Smooth muscle cell (in vitro differentiated cells): Measurements from ENCODE around the gene OR9Q2. TPM values are rescaled to one million over a fixed set of nuclear protein-coding genes. Genes with fewer than 3 reads are reported as not detected.

ENCODE experiments used
- DNase-seq: peaks from one replicate; lab custom pipeline; 2025; ENCODE audit not compliant: unreplicated experiment; lab: John Stamatoyannopoulos, UW
- H2AFZ ChIP-seq: fragments of 200-600 bp; sonication (generic); 2 replicates; pipeline ENCODE4 v1.6.0; 2016; ENCODE audit warnings: antibody characterized with exemption, low read depth, mild to moderate bottlenecking
- H3F3A ChIP-seq: fragments of 200-600 bp; sonication (generic); 2 replicates; pipeline ENCODE4 v1.6.0; 2017; ENCODE audit warnings: antibody characterized with exemption, low read depth
- H3K27ac ChIP-seq: fragments of 200-600 bp; sonication (generic); 2 replicates; pipeline ENCODE4 v1.5.1; 2016; ENCODE audit warnings: low read depth, mild to moderate bottlenecking
- H3K27me3 ChIP-seq: fragments of 200-600 bp; sonication (generic); 2 replicates; pipeline ENCODE4 v1.6.1; 2016; ENCODE audit warnings: low read depth, mild to moderate bottlenecking
- H3K36me3 ChIP-seq: fragments of 200-600 bp; sonication (generic); 2 replicates; pipeline ENCODE4 v1.5.1; 2016; ENCODE audit warnings: low read depth
- H3K4me1 ChIP-seq: fragments of 200-600 bp; sonication (generic); 2 replicates; pipeline ENCODE4 v1.5.1; 2016; ENCODE audit warnings: low read depth
- H3K4me2 ChIP-seq: fragments of 200-600 bp; sonication (generic); 2 replicates; pipeline ENCODE4 v1.6.0; 2016; ENCODE audit warnings: mild to moderate bottlenecking
- H3K4me3 ChIP-seq: fragments of 200-600 bp; sonication (generic); 2 replicates; pipeline ENCODE4 v1.5.1; 2016; ENCODE audit warnings: mild to moderate bottlenecking
- H3K79me2 ChIP-seq: fragments of 200-600 bp; sonication (generic); 2 replicates; pipeline ENCODE4 v1.6.0; 2016; ENCODE audit warnings: low read depth, mild to moderate bottlenecking
- H3K9ac ChIP-seq: fragments of 200-600 bp; sonication (generic); 2 replicates; pipeline ENCODE4 v1.6.0; 2016; ENCODE audit warnings: low read depth
- H3K9me3 ChIP-seq: fragments of 200-600 bp; sonication (generic); replicated peaks from 2 replicates; pipeline ENCODE4 v1.5.1; 2016; ENCODE audit warnings: low read depth
- H4K20me1 ChIP-seq: fragments of 200-600 bp; sonication (generic); 2 replicates; pipeline ENCODE4 v1.6.0; 2016; ENCODE audit warnings: low read depth
- WGBS: methylation state at CpG from one replicate; pipeline ENCODE4 v1.1.7; 2016; ENCODE audit warnings: low lambda C conversion rate; 5-methylcytosine and 5-hydroxymethylcytosine counted together
- polyA plus RNA-seq: library from polyadenylated mRNA; unstranded; fragments of >200 nt; fragmentation: Nextera tagmentation; extraction: Ambion mirVana; gene quantifications from 2 replicates; pipeline ENCODE4 v1.2.1, GENCODE V29; 2016
- total RNA-seq: library from RNA; depleted of rRNA; stranded (reverse); fragments of >200 nt; gene quantifications from 2 replicates; pipeline ENCODE4 v1.2.3, GENCODE V29; 2014
- TF ChIP-seq, protein P1 (sequence below): fragments of 200-600 bp; sonication (generic); IDR thresholded peaks from 2 replicates; pipeline ENCODE4 v1.5.1; 2017; ENCODE audit warnings: borderline replicate concordance, mild to moderate bottlenecking, antibody characterized with exemption; ENCODE audit not compliant: insufficient read depth, poor library complexity, severe bottlenecking

The OR9Q2 gene
- total and polyA plus RNA-seq, 2 experiments from 2014 or later: not detected

DNA sequence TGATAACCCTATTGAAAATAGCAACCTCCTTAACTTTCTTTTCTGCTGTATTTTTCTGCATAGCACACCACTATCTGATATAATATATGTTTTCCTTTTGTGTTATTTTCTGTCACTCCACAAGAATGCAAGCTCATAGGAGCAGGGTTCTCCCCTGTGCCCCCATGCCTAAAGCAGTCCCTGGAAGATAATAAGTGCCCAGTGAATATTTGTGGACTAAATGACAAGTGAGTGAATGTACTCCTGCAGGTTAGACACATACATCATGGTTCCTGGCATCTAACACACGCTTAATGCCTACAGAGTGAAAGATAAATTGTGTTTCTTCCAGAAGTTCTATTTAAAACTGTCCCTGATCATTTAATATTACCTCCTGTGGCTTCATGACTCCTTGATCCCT, 23.9 kb upstream of the OR9Q2 start:
- H3K27ac ChIP-seq: no peak overlapping the region
- H3K4me3 ChIP-seq: no peak overlapping the region
- no peak overlapping the region for H3K4me2 ChIP-seq
- DNase-seq: no peak
- no peaks in the 10 kb centered on the region for H4K20me1 ChIP-seq
- no peaks in the 10 kb centered on the region for H3K27me3 ChIP-seq
- no peaks in the 10 kb centered on the region for H3K4me1 ChIP-seq
- H3F3A ChIP-seq: no peaks in the 10 kb centered on the region
- H3K79me2 ChIP-seq: no peaks in the 10 kb centered on the region
- 91% methylated on average over 1 of the region's 1 CpG for WGBS
- no peak overlapping the region for H2AFZ ChIP-seq
- no peaks in the 10 kb centered on the region for H3K9me3 ChIP-seq
- H3K9ac ChIP-seq: no peak overlapping the region
- TF ChIP-seq, protein P1, sequence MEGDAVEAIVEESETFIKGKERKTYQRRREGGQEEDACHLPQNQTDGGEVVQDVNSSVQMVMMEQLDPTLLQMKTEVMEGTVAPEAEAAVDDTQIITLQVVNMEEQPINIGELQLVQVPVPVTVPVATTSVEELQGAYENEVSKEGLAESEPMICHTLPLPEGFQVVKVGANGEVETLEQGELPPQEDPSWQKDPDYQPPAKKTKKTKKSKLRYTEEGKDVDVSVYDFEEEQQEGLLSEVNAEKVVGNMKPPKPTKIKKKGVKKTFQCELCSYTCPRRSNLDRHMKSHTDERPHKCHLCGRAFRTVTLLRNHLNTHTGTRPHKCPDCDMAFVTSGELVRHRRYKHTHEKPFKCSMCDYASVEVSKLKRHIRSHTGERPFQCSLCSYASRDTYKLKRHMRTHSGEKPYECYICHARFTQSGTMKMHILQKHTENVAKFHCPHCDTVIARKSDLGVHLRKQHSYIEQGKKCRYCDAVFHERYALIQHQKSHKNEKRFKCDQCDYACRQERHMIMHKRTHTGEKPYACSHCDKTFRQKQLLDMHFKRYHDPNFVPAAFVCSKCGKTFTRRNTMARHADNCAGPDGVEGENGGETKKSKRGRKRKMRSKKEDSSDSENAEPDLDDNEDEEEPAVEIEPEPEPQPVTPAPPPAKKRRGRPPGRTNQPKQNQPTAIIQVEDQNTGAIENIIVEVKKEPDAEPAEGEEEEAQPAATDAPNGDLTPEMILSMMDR: no peak
- H3K36me3 ChIP-seq: no peaks in the 10 kb centered on the region

- Histone ChIP-seq H4K20me1 (no peaks in the 10 kb centered on the region), H3K4me3 (no peak overlapping the region), H3F3A (no peaks in the 10 kb centered on the region), H3K9me3 (no peaks in the 10 kb centered on the region), H3K79me2 (no peaks in the 10 kb centered on the region), H3K4me2 (no peak overlapping the region), H3K27me3 (no peaks in the 10 kb centered on the region), H3K4me1 (no peaks in the 10 kb centered on the region), H3K36me3 (no peaks in the 10 kb centered on the region), H3K27ac (no peak overlapping the region), H3K9ac (no peak overlapping the region), H2AFZ (no peak overlapping the region)
- WGBS: 85% methylated on average over 7 of the region's 7 CpGs
- no peak for DNase-seq
- TF ChIP-seq, protein P1: no peak
These were observed 23.3 kb upstream of the OR9Q2 start for GRCh38 chr11:58165504-58166106.

DNA sequence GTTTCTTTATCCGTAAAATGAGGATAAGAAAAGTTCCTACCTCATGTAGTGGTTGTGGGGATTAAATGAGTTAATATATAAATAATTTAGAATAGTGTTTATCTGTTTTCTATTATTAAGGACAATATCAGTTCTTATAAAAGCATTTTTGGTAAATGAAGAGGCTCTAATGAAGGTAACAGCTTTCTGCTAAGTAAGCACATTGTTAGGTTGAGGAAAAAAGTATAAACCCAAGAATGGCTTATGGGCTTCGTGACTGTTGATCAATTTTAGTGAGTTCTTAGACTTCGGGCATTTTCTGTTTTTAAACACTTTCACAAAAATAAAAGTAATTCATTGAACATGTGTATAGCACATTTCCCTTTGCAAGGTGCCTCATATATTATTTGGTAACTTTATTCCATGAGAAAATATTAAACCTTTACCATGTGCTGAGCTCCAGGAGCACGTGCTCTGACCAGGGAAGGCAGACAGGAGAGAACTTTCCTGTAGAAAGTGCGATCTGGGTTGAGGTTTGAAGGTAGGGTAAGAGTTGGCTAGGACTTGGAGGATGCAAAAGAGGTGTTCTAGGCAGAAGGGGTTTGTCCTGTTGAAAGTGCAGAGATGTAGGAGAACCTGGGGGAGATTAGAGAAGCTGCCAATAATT, 11.3 kb upstream of the OR9Q2 start:
- no peak for DNase-seq
- H3K4me1 ChIP-seq: no peaks in the 10 kb centered on the region
- no peak overlapping the region for H3K9ac ChIP-seq
- no peak overlapping the region for H3K4me2 ChIP-seq
- no peak overlapping the region for H2AFZ ChIP-seq
- H3K9me3 ChIP-seq: no peaks in the 10 kb centered on the region
- no peak overlapping the region for H3K4me3 ChIP-seq
- no peaks in the 10 kb centered on the region for H3F3A ChIP-seq
- TF ChIP-seq, protein P1: no peak
- 83% methylated on average over 5 of the region's 5 CpGs for WGBS
- H3K27ac ChIP-seq: no peak overlapping the region
- H3K79me2 ChIP-seq: no peaks in the 10 kb centered on the region
- no peaks in the 10 kb centered on the region for H4K20me1 ChIP-seq
- no peaks in the 10 kb centered on the region for H3K27me3 ChIP-seq
- no peaks in the 10 kb centered on the region for H3K36me3 ChIP-seq

DNA sequence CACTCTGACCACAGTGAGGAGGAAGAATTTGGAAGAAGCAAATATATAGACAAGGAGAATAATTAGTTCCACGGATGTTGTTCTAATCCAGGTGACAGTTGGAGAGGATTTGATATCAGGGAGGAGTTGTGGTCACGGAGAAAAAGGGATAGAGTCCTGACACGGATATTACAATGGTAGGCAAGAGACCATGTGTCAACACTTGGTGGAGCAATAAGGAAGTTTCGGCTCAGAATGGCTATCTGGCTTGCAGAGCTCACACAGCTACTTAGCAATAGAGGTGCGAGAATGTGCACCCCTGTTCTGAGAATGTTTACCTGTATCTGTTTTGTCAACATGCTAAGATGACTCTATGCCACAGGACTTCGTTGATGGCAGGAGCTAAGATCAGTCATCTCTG, 10.4 kb upstream of the OR9Q2 start:
- H4K20me1 ChIP-seq: no peaks in the 10 kb centered on the region
- H2AFZ ChIP-seq: no peak overlapping the region
- H3K36me3 ChIP-seq: no peaks in the 10 kb centered on the region
- H3K27ac ChIP-seq: no peak overlapping the region
- no peaks in the 10 kb centered on the region for H3K27me3 ChIP-seq
- no peak for DNase-seq
- H3K4me3 ChIP-seq: no peak overlapping the region
- H3F3A ChIP-seq: no peaks in the 10 kb centered on the region
- no peak overlapping the region for H3K9ac ChIP-seq
- TF ChIP-seq, protein P1: no peak
- no peaks in the 10 kb centered on the region for H3K9me3 ChIP-seq
- H3K4me2 ChIP-seq: no peak overlapping the region
- H3K4me1 ChIP-seq: no peaks in the 10 kb centered on the region
- H3K79me2 ChIP-seq: no peaks in the 10 kb centered on the region
- WGBS: 82% methylated on average over 6 of the region's 6 CpGs
